Erythroblast (primary cell): ENCODE measurements around the gene MALL.

Experiments
- GATA1 ChIP-seq: IDR thresholded peaks from 2 replicates; pipeline ENCODE4 v1.6.1; 2011; ENCODE audit warnings: low read depth, mild to moderate bottlenecking, control low read depth, low read length, moderate library complexity
- POLR2A ChIP-seq: IDR thresholded peaks from 2 replicates; pipeline ENCODE4 v1.6.1; 2011; ENCODE audit warnings: mild to moderate bottlenecking, low read length

GRCh38 chr2:110143982-110144381, 28.4 kb upstream of the MALL start:
- no peak for TF ChIP-seq POLR2A
- no peak for TF ChIP-seq GATA1
